PC-3 (cell line): ENCODE measurements around the gene PLA2G3.

Experiments used
- EZH2phosphoT487 ChIP-seq: fragments of 300-600 bp; sonication (generic); IDR thresholded peaks from 2 replicates; pipeline ENCODE4 v1.6.1; 2018; ENCODE audit warnings: mild to moderate bottlenecking, antibody characterized with exemption, low read length, borderline replicate concordance
- TF ChIP-seq, protein P1 (sequence below): fragments of 300-600 bp; sonication (generic); conservative IDR thresholded peaks from 2 replicates; pipeline ENCODE4 v1.5.1; 2017; ENCODE audit warnings: antibody characterized with exemption, low read depth, mild to moderate bottlenecking, low read length

DNA sequence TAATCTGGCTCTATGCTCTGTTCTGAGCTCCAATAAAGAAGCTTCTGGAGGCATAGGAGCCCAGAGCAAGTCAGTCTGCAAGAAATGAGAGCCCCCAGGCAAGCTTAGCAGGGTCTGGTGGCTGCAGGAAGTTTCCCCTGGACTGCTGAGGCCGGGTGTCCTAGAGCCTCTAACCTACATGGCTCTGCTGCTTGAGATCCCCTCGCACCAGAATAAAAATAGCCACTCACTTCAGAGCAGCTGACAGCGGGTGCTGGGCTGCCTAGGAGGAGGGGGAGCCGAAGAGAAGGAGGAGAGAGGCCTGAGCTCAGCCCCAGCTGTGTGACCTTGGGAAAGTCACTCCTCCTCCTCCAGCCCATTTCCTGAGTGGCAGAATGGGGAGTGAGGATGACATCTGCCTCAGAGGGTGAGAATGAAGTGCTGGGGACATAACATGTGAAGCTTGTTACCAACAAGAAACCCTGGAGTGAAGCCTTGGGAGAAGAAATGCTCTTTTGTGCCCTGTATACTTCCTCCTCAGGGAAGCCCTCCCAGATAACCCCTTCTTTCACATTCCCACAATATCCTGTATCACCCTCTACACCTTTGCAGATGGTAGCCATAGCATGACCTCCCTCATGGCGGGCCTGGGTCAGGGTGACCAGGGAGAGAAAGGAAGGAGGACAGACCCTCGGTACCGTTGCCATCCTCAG lies 21.1 kb downstream of the PLA2G3 start:
- TF ChIP-seq EZH2phosphoT487 = no peak
- TF ChIP-seq, protein P1, sequence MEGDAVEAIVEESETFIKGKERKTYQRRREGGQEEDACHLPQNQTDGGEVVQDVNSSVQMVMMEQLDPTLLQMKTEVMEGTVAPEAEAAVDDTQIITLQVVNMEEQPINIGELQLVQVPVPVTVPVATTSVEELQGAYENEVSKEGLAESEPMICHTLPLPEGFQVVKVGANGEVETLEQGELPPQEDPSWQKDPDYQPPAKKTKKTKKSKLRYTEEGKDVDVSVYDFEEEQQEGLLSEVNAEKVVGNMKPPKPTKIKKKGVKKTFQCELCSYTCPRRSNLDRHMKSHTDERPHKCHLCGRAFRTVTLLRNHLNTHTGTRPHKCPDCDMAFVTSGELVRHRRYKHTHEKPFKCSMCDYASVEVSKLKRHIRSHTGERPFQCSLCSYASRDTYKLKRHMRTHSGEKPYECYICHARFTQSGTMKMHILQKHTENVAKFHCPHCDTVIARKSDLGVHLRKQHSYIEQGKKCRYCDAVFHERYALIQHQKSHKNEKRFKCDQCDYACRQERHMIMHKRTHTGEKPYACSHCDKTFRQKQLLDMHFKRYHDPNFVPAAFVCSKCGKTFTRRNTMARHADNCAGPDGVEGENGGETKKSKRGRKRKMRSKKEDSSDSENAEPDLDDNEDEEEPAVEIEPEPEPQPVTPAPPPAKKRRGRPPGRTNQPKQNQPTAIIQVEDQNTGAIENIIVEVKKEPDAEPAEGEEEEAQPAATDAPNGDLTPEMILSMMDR = no peak
